Measurements from ENCODE around the gene UNC93B1. TPM values are rescaled to one million over a fixed set of nuclear protein-coding genes. Genes with fewer than 3 reads are reported as not detected.

Gene UNC93B1
- total and polyA plus RNA-seq, 2 of the 13 experiments (the other 11 are each of a cell fraction or from before 2014, with no cell fraction given): 8.8 to 18.9 TPM

DNA sequence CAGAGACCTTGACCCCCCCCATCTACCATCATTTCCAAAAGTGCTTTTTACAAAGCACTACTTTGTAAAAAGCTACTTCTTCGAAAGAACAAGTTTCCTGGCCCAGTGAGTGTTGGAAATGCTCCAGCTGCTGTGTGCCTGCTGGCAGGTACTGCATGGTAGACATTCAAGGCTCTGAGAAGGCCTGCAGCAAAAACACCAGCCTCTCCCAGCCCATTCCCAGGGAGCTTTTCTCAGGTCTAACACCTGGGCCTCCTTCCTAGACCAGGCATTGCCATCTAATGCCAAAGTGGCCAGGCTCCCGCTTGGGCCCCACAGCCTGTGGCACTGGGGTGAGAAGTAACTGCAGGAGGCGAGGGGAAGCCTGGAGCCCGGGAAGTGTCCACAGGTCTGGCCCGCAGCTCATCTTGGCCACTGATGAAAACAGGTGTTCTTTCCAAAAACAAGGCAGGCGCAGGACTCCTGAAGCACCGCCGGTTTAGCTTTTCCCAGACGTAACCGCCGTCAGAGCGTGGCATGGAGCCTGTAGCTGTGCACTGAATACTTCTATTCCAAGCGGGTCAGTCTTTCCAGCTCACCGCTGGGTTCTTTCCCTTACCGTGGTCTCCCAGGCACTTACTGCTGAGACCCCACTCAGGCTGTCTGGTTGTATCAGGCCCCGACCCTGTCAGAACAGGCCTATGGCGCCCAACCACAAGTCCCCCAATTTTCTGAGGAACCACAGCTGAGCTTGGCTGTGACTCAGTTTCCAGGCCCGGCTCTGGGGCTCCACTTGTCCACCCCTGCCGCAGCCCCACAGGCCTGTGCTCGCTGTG is 33.7 kb upstream of the UNC93B1 start (continued):
- TF ChIP-seq AHDC1 (CRISPR knock-in tag; IDR thresholded peaks at IDR 0.05; ENCODE audit: borderline replicate concordance) (0 out of 2 replicates have a peak, but pooled peaks have one; percentile 26), MBNL3 (CRISPR knock-in tag; conservative IDR thresholded peaks at IDR 0.05) (no peak), ZNF530 (CRISPR knock-in tag; IDR thresholded peaks at IDR 0.05; ENCODE audit: low read depth) (no peak), ZZZ3 (CRISPR knock-in tag; IDR thresholded peaks at IDR 0.05; ENCODE audit: borderline replicate concordance) (no peak), ZNF460 (CRISPR knock-in tag; IDR thresholded peaks at IDR 0.05; ENCODE audit: borderline replicate concordance) (no peak), PITX1 (CRISPR knock-in tag; IDR thresholded peaks at IDR 0.05) (no peak), ZNF44 (CRISPR knock-in tag; IDR thresholded peaks at IDR 0.05) (peak; percentile 28; the same call in 1 of the 2 replicates), NFE2L1 (CRISPR knock-in tag; IDR thresholded peaks at IDR 0.05; ENCODE audit: borderline replicate concordance) (0 out of 2 replicates have a peak, but pooled peaks have one; percentile 14), TCF12 (IDR thresholded peaks at IDR 0.05) (no peak), TCF12 (CRISPR knock-in tag; IDR thresholded peaks at IDR 0.05) (no peak), ZNF101 (CRISPR knock-in tag; IDR thresholded peaks at IDR 0.05; ENCODE audit: borderline replicate concordance, low read depth) (no peak), JUN (CRISPR knock-in tag; IDR thresholded peaks at IDR 0.05) (no peak), HOXA7 (CRISPR knock-in tag; IDR thresholded peaks at IDR 0.05) (0 out of 2 replicates have a peak, but pooled peaks have one; percentile 15), BHLHE40 (IDR thresholded peaks at IDR 0.05; ENCODE audit: low read length) (no peak), POLR2A (IDR thresholded peaks at IDR 0.05; ENCODE audit: insufficient read depth in 1 of 2, low read depth in 2 of 2, low read length in 2 of 2) (peak in 1 of 2 experiments; percentile 71; a peak in 1 of 4 replicates)
- TF ChIP-seq, protein P1, sequence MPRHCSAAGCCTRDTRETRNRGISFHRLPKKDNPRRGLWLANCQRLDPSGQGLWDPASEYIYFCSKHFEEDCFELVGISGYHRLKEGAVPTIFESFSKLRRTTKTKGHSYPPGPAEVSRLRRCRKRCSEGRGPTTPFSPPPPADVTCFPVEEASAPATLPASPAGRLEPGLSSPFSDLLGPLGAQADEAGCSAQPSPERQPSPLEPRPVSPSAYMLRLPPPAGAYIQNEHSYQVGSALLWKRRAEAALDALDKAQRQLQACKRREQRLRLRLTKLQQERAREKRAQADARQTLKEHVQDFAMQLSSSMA (CRISPR knock-in tag; IDR thresholded peaks at IDR 0.05): peak; percentile 83; the same call in 1 of the 2 replicates
- TF ChIP-seq, protein P2, sequence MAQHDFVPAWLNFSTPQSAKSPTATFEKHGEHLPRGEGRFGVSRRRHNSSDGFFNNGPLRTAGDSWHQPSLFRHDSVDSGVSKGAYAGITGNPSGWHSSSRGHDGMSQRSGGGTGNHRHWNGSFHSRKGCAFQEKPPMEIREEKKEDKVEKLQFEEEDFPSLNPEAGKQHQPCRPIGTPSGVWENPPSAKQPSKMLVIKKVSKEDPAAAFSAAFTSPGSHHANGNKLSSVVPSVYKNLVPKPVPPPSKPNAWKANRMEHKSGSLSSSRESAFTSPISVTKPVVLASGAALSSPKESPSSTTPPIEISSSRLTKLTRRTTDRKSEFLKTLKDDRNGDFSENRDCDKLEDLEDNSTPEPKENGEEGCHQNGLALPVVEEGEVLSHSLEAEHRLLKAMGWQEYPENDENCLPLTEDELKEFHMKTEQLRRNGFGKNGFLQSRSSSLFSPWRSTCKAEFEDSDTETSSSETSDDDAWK (CRISPR knock-in tag; IDR thresholded peaks at IDR 0.05): no peak
- TF ChIP-seq, protein P3, sequence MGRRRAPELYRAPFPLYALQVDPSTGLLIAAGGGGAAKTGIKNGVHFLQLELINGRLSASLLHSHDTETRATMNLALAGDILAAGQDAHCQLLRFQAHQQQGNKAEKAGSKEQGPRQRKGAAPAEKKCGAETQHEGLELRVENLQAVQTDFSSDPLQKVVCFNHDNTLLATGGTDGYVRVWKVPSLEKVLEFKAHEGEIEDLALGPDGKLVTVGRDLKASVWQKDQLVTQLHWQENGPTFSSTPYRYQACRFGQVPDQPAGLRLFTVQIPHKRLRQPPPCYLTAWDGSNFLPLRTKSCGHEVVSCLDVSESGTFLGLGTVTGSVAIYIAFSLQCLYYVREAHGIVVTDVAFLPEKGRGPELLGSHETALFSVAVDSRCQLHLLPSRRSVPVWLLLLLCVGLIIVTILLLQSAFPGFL (CRISPR knock-in tag; IDR thresholded peaks at IDR 0.05): no peak
- TF ChIP-seq, protein P4, sequence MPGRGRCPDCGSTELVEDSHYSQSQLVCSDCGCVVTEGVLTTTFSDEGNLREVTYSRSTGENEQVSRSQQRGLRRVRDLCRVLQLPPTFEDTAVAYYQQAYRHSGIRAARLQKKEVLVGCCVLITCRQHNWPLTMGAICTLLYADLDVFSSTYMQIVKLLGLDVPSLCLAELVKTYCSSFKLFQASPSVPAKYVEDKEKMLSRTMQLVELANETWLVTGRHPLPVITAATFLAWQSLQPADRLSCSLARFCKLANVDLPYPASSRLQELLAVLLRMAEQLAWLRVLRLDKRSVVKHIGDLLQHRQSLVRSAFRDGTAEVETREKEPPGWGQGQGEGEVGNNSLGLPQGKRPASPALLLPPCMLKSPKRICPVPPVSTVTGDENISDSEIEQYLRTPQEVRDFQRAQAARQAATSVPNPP (CRISPR knock-in tag; IDR thresholded peaks at IDR 0.05): peak; percentile 40; the same call in 1 of the 2 replicates
